ENCODE data around the gene SULT1A1.
"Not testable (repeated sequence)": the region's sequence is repeated elsewhere in the genome, so short reads cannot be mapped to it uniquely, and the experiment has no call there.

The SULT1A1 gene

GRCh38 chr16:28604186-28604565 is 5.7 kb downstream of the SULT1A1 start:
- no peak overlapping the region for H3K4me3 ChIP-seq (ENCODE audit: low read length)
- H3K27ac ChIP-seq (ENCODE audit: low read depth, low read length), result no peak overlapping the region
- no peaks in the 10 kb centered on the region for H3K4me1 ChIP-seq (ENCODE audit: control insufficient read depth, insufficient read depth, low read length)
- no peaks in the 10 kb centered on the region for H3K36me3 ChIP-seq (ENCODE audit: control insufficient read depth, insufficient read depth, low read length)
- no peaks in the 10 kb centered on the region for H3K27me3 ChIP-seq (ENCODE audit: control insufficient read depth, insufficient read depth, low read length)
- H3K9ac ChIP-seq (ENCODE audit: low read length), result no peak overlapping the region

- no peak overlapping the region for H3K9ac ChIP-seq (ENCODE audit: low read length)
- no peaks in the 10 kb centered on the region for H3K36me3 ChIP-seq (ENCODE audit: control insufficient read depth, insufficient read depth, low read length)
- no peaks in the 10 kb centered on the region for H3K4me1 ChIP-seq (ENCODE audit: control insufficient read depth, insufficient read depth, low read length)
- H3K27me3 ChIP-seq (ENCODE audit: control insufficient read depth, insufficient read depth, low read length), result no peaks in the 10 kb centered on the region
- H3K27ac ChIP-seq (ENCODE audit: low read depth, low read length), result no peak overlapping the region
- H3K4me3 ChIP-seq (ENCODE audit: low read length), result no peak overlapping the region
These were observed 6.3 kb downstream of the SULT1A1 start for GRCh38 chr16:28603381-28604185.

GRCh38 chr16:28602529-28602928 is 7.3 kb downstream of the SULT1A1 start:
- Histone ChIP-seq H3K27ac (ENCODE audit: low read depth, low read length) (no peak overlapping the region), H3K4me1 (ENCODE audit: control insufficient read depth, insufficient read depth, low read length) (no peaks in the 10 kb centered on the region), H3K4me3 (ENCODE audit: low read length) (no peak overlapping the region), H3K36me3 (ENCODE audit: control insufficient read depth, insufficient read depth, low read length) (no peaks in the 10 kb centered on the region), H3K27me3 (ENCODE audit: control insufficient read depth, insufficient read depth, low read length) (no peaks in the 10 kb centered on the region), H3K9ac (ENCODE audit: low read length) (no peak overlapping the region)

- not testable (repeated sequence) for H3K36me3 ChIP-seq (ENCODE audit: control insufficient read depth, insufficient read depth, low read length); H3K27me3 ChIP-seq (ENCODE audit: control insufficient read depth, insufficient read depth, low read length); H3K27ac ChIP-seq (ENCODE audit: low read depth, low read length); H3K4me1 ChIP-seq (ENCODE audit: control insufficient read depth, insufficient read depth, low read length); H3K9ac ChIP-seq (ENCODE audit: low read length); H3K4me3 ChIP-seq (ENCODE audit: low read length)
These were observed 7.8 kb downstream of the SULT1A1 start for GRCh38 chr16:28602062-28602461.

GRCh38 chr16:28601589-28601988 is 8.3 kb downstream of the SULT1A1 start:
- not testable (repeated sequence) for H3K36me3 ChIP-seq (ENCODE audit: control insufficient read depth, insufficient read depth, low read length); H3K4me1 ChIP-seq (ENCODE audit: control insufficient read depth, insufficient read depth, low read length); H3K4me3 ChIP-seq (ENCODE audit: low read length); H3K9ac ChIP-seq (ENCODE audit: low read length); H3K27ac ChIP-seq (ENCODE audit: low read depth, low read length); H3K27me3 ChIP-seq (ENCODE audit: control insufficient read depth, insufficient read depth, low read length)

GRCh38 chr16:28600965-28601364 is 8.9 kb downstream of the SULT1A1 start:
- not testable (repeated sequence) for H3K36me3 ChIP-seq (ENCODE audit: control insufficient read depth, insufficient read depth, low read length); H3K27ac ChIP-seq (ENCODE audit: low read depth, low read length); H3K9ac ChIP-seq (ENCODE audit: low read length); H3K4me3 ChIP-seq (ENCODE audit: low read length); H3K27me3 ChIP-seq (ENCODE audit: control insufficient read depth, insufficient read depth, low read length); H3K4me1 ChIP-seq (ENCODE audit: control insufficient read depth, insufficient read depth, low read length)

- not testable (repeated sequence) for H3K4me1 ChIP-seq (ENCODE audit: control insufficient read depth, insufficient read depth, low read length); H3K27me3 ChIP-seq (ENCODE audit: control insufficient read depth, insufficient read depth, low read length); H3K4me3 ChIP-seq (ENCODE audit: low read length); H3K9ac ChIP-seq (ENCODE audit: low read length); H3K27ac ChIP-seq (ENCODE audit: low read depth, low read length); H3K36me3 ChIP-seq (ENCODE audit: control insufficient read depth, insufficient read depth, low read length)
These were observed 10.2 kb downstream of the SULT1A1 start for GRCh38 chr16:28599377-28600285.

- Histone ChIP-seq H3K4me1 (ENCODE audit: control insufficient read depth, insufficient read depth, low read length) (no peaks in the 10 kb centered on the region), H3K9ac (ENCODE audit: low read length) (no peak overlapping the region), H3K4me3 (ENCODE audit: low read length) (no peak overlapping the region), H3K27ac (ENCODE audit: low read depth, low read length) (no peak overlapping the region), H3K27me3 (ENCODE audit: control insufficient read depth, insufficient read depth, low read length) (no peaks in the 10 kb centered on the region), H3K36me3 (ENCODE audit: control insufficient read depth, insufficient read depth, low read length) (no peaks in the 10 kb centered on the region)
These were observed 12.1 kb downstream of the SULT1A1 start for GRCh38 chr16:28597692-28598261.

- Histone ChIP-seq H3K36me3 (ENCODE audit: control insufficient read depth, insufficient read depth, low read length) (no peaks in the 10 kb centered on the region), H3K27ac (ENCODE audit: low read depth, low read length) (no peak within 1 kb of the TSS), H3K27me3 (ENCODE audit: control insufficient read depth, insufficient read depth, low read length) (no peaks in the 10 kb centered on the region), H3K4me1 (ENCODE audit: control insufficient read depth, insufficient read depth, low read length) (no peaks in the 10 kb centered on the region), H3K9ac (ENCODE audit: low read length) (no peak within 1 kb of the TSS), H3K4me3 (ENCODE audit: low read length) (peak within 1 kb of the TSS; percentile 36)
These were observed 12.8 kb downstream of the SULT1A1 start, which contains the start of gene SULT1A2 for GRCh38 chr16:28596840-28597691. Gene SULT1A2, minus strand, starts transcription at chr16:28597050. Its CDS starts 1,120 bp downstream, at chr16:28595930.

GRCh38 chr16:28596115-28596630 is 13.7 kb downstream of the SULT1A1 start:
- H3K4me3 ChIP-seq (ENCODE audit: low read length), result peak overlapping the region; percentile 36
- no peak overlapping the region for H3K9ac ChIP-seq (ENCODE audit: low read length)
- H3K36me3 ChIP-seq (ENCODE audit: control insufficient read depth, insufficient read depth, low read length), result peaks cover 6% of the 10 kb centered on the region
- H3K27me3 ChIP-seq (ENCODE audit: control insufficient read depth, insufficient read depth, low read length), result no peaks in the 10 kb centered on the region
- H3K27ac ChIP-seq (ENCODE audit: low read depth, low read length), result no peak overlapping the region
- no peaks in the 10 kb centered on the region for H3K4me1 ChIP-seq (ENCODE audit: control insufficient read depth, insufficient read depth, low read length)

GRCh38 chr16:28595451-28595850 is 14.4 kb downstream of the SULT1A1 start:
- peaks cover 12% of the 10 kb centered on the region for H3K36me3 ChIP-seq (ENCODE audit: control insufficient read depth, insufficient read depth, low read length)
- not testable (repeated sequence) for H3K4me1 ChIP-seq (ENCODE audit: control insufficient read depth, insufficient read depth, low read length); H3K27me3 ChIP-seq (ENCODE audit: control insufficient read depth, insufficient read depth, low read length); H3K9ac ChIP-seq (ENCODE audit: low read length); H3K27ac ChIP-seq (ENCODE audit: low read depth, low read length); H3K4me3 ChIP-seq (ENCODE audit: low read length)

All from rectal smooth muscle tissue (tissue), 1 donor.